ENCODE results near the gene PHF19.

Gene PHF19

GRCh38 chr9:120876842-120877240, at the start of gene PHF19:
Gene PHF19, minus strand, starts transcription at chr9:120877188. Its CDS starts 2,447 bp downstream, at chr9:120874741.
- DNase-seq (ENCODE audit: low spot score) = peak; percentile 31

GRCh38 chr9:120926397-120926928, 49.5 kb upstream of the PHF19 start, which contains the start of gene TRAF1:
Gene TRAF1, minus strand, starts transcription at chr9:120926796. Its CDS starts 721 bp downstream, at chr9:120926075.
- no peak for DNase-seq (ENCODE audit: low spot score)

- DNase-seq (ENCODE audit: low spot score) = peak; percentile 21
These were observed 48.8 kb upstream of the PHF19 start for GRCh38 chr9:120925535-120926396.

DNA sequence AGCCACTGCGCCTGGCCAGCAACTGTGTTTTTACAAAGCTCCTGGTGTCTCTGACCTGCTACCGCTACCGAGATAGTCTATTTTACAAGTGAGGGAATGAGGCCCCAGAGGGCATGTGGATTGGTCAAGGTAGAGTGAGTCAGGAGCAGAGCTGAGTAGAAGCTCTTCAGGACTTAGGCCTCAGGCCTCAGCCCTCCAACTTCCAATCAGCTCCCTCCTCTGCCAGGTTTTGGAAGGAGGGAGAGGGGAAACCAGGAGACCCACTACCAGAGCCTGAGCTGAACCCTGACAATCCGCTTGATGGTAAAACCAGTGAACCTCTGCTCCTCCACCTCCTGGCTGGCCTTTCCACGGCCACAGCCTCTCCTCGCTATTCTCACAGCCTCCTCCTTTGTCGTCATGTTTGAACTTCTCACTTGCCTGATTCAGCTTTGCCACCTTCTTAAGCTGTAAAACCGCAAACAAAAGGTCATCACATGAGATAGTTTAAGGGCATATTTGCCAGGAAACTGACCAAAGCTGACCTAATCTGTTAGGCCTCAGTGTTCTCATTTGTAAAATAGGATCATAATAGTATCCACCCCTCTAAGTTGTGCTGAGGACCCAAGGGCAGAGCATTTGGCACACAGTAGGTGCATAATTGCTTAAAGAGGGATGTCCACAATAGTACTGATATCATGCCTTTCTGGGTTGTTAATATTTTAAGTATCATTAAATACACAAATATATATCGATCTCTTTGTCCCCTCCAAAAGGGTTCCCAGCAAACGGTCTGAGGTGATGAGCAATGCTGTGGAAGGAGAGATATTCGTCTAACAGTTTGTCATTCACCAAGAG, 47.9 kb upstream of the PHF19 start:
- DNase-seq (ENCODE audit: low spot score) = no peak

DNA sequence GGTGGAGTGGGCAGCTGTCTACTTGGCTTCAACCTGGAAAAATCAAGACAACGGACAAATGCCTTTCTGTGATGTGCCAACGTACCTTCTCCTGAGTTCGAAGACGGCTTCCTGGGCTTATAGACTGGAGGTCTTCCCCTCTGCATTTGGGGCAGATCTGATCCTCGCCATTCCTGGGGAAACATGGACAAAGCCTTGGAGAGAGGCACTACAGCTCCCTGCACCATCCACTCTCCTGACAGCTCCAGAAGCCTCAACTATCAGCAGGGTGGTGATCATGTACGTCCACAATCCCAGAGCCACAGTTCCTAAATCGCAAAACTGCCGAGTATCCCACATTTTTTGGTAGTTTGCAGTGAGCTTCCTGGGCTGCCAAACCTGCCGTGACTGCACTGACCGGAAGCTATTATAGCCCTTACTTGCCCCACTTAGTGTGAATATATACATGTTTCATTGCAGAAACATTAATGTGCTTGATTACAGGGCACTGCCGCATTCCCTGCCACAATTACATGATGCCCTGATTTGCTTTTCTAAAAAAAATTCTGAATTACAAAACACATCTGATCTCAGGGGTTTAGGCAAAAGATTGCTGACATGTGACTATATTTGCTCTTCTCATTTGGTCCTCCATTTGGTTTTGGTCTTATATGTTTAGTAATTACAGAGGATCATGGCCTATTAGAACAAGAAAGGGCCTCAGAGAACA, 46.8 kb upstream of the PHF19 start:
- DNase-seq (ENCODE audit: low spot score) = no peak

DNA sequence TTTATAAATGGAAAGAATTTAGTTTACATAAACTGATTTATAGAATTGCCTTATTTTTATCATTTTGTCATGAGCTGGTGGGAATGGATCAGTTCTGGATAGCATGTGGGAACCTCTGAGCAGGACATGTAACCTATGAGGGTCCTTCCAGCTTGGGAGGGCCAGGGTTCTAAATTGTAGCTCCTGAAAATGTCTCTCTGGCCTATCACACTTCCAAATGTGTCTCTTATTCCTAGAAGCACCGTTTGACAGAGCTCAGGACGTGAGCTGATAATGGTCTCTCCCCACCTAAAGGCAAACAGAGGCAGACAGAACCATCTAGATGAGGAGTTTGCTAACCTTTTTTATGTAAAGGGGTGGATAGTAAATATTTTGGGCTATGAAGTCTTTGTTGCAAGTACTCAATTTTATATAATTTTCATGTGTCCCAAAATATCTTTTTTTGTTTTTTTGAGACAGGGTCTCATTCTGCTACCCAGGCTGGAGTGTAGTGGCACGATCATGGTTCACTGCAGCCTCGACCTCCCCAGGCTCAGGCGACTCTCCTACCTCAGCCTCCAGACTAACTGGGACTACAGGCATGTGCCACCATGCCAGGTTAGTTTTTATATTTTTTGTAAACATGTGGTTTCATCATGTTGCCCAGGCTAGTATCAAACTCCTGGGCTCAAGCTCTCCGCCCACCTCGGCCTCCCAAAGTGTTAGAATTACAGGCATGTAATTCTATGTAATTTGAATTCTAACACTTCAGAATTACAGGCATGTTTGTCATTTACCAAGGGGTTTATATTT, 45.6 kb upstream of the PHF19 start:
- no peak for DNase-seq (ENCODE audit: low spot score)

DNA sequence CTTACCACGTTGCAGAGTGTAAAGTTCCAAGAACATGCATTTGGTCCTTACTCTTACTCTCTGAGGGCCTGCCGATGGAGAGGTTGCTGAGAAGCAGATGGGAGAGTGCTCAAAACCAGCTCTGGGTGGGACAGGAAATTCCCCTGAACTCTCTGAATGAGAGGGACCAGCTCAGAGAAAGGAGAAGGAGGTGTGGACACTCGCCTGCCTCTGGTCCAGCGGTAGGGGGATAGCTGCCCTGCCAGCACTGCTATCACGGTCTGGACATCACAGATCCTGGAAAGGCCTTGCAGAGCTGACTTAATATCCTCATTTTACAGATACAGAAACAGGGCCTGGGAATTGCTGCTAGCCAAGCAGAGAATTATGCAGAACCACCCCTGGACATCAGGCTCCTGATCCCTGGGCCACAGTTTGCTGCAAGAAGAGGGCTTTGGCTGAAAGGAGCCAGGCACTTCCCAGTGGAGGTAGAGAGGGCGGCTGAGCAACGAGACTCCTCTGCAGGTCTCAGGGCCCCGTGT, 44.7 kb upstream of the PHF19 start:
- no peak for DNase-seq (ENCODE audit: low spot score)

DNA sequence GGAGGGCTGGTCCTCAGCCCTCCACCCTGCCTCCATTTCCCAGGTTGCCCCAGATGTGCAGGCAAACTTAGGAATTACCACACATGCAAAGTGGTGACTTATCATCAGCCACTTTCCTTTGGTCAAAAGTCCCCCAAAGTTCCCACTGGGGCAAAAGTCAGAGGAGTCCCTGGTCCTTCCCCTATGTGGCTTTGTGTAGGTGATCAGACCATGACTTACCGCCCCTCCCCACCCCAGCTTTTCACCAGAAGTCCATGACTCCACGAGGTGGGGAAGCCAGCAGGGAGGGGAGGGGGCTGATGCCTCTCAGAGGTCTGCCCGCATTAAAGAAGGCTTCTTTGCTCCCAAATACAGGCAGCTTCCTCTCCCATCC, 43.8 kb upstream of the PHF19 start:
- DNase-seq (ENCODE audit: low spot score) = no peak

- DNase-seq (ENCODE audit: low spot score) = no peak
These were observed 43.1 kb upstream of the PHF19 start for GRCh38 chr9:120919843-120920805.

- DNase-seq (ENCODE audit: low spot score) = no peak
These were observed 42.2 kb upstream of the PHF19 start for GRCh38 chr9:120918931-120919842.

GRCh38 chr9:120917929-120918762, 41.2 kb upstream of the PHF19 start:
- DNase-seq (ENCODE audit: low spot score) = no peak

GRCh38 chr9:120916991-120917880, 40.2 kb upstream of the PHF19 start:
- DNase-seq (ENCODE audit: low spot score) = no peak

DNA sequence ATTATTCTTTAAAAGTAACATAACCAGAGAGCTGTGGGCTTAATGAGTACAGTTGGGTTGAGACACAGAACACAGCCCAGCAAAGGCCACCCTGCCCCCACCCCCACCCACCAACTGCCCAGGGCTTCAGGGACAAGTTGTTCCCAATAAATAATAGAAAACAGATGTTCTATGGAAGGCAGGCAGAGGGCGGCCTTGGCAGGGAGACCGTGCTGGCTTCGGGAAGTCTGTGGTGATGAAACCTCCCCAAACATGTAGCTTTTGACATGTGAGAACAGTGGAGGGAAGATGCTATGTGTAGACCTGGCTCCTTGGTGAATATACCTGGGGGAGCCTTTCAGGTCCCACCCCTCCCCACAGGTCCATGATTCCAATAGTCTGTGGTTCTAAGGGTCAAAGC, 39.6 kb upstream of the PHF19 start:
- no peak for DNase-seq (ENCODE audit: low spot score)

- DNase-seq (ENCODE audit: low spot score) = no peak
These were observed 39.0 kb upstream of the PHF19 start for GRCh38 chr9:120915854-120916470.

DNA sequence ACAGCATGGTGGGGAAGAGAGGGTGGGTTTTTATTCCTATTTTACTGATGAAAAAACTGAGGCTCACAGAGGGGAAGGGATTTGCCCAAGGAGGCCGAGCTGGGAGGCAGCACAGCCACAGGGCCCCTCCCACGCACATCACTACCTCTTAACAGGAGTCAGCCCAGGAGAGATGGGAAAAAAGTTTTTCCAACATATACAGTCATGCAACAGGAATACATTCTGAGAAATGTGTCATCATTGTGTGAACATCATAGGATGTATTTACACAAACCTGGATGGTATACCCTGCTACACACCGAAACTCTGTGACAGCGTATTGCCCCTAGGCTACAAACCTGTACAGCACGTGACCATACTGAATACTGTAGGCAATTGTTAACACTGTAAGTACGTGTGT, 38.0 kb upstream of the PHF19 start:
- no peak for DNase-seq (ENCODE audit: low spot score)

DNA sequence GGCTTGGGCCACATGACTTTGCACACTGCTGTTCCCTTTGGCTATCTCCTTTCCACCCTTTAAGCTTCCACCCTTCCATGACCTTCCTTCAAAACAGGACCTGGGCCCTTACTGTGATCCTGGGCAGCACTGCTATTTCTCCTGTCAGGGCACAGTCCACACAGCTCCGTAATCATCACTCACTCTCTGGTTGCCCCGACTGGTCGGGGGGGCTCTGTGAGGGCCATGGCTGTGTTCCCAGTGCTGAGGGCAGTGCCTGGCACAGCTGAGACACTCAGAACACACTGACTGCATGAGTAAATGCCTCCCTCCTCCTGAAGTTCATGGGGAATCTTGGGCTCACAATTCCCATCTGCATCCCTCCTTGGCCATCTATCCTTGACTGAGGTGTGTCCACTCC, 37.4 kb upstream of the PHF19 start:
- DNase-seq (ENCODE audit: low spot score) = no peak
